ENCODE results near the gene FAM162A. TPM values are rescaled to one million over a fixed set of nuclear protein-coding genes. Genes with fewer than 3 reads are reported as not detected.

FAM162A gene
- total and polyA plus RNA-seq, 9 of the 15 experiments (the other 6 are each of a cell fraction or from before 2014, with no cell fraction given): 37.5 to 211 (median 101) TPM

DNA sequence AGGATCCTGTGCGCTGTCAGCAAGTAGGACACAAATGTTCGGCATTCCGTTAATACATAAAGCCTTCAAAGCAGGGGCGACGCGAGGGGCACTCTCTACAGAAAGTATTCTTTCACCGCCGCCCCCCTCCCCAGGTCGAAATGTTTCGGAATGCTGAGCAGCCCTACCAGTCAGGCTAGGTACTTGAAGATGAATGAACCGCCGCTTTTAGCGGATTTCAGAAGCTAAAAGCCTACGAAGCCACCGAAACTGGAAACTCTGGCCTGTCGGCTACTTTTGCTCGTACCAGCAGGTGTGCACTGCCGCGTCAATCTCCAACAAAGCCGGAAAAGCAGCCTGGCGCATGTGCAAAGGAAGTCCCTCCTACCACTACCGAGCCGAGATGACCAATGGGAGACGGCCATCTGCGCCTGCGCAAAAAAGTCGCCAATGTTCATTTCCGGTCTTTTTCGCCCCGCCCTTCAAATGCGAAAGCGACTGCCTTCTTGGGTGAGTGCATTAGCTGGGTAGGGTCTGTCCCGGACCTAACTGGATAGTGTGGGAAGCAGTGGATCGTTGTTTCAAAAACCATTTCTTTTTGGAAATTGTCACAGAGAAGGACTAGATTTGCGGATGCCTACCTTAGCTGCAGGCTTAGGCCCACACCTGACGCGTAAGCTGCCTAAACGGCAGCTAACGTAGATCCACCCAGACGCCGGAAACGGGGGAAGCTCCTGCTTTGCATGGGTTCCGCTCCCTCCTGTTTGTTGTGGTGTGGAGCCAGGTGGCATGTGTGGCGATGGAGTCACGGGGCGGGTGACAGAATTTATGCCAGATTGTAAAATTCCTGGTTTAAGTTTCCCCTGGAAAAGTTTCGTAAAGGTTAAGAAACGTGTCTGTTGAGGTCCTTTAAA lies 32.0 kb downstream of the FAM162A start, which contains the start of gene WDR5B (continued):
- TF ChIP-seq ZNF318 (IDR thresholded peaks at IDR 0.05; ENCODE audit: borderline replicate concordance in 1 of 2, low read depth in 1 of 2) (0 out of 4 replicates have a peak, but pooled peaks of 1 of the 2 experiments have one; percentile 37), TAF7 (tag; IDR thresholded peaks at IDR 0.05) (peak; percentile 51; the same call in 1 of the 2 replicates), THRA (IDR thresholded peaks at IDR 0.05) (no peak), SUPT5H (IDR thresholded peaks at IDR 0.05) (peak; percentile 92), SNRNP70 (optimal IDR thresholded peaks at IDR 0.05; ENCODE audit: low read depth, low read length) (no peak), HNRNPLL (IDR thresholded peaks at IDR 0.05; ENCODE audit: low read depth, low read length, poor library complexity, severe bottlenecking) (peak; percentile 47), HDAC1 (IDR thresholded peaks at IDR 0.05) (peak in 1 of 2 experiments; percentile 28; a peak in 1 of 4 replicates), YY1 (IDR thresholded peaks at IDR 0.05; ENCODE audit: borderline replicate concordance in 1 of 3, control insufficient read depth in 1 of 3, extremely low read depth in 1 of 3, insufficient read depth in 3 of 3, insufficient read length in 1 of 3, insufficient replicate concordance in 2 of 3, low read depth in 1 of 3, low read length in 2 of 3) (peak in 2 of 3 experiments; percentile 23 to 41), GATAD2B (IDR thresholded peaks at IDR 0.05; ENCODE audit: borderline replicate concordance) (0 out of 2 replicates have a peak, but pooled peaks have one; percentile 11), FOXK2 (conservative IDR thresholded peaks at IDR 0.05 in 1 of 2, IDR thresholded peaks at IDR 0.05 in 1 of 2; ENCODE audit: low read depth in 2 of 2) (0 out of 4 replicates have a peak, but pooled peaks have one; percentile 11 to 36), ETV1 (tag; conservative IDR thresholded peaks at IDR 0.05; ENCODE audit: low read depth) (peak; percentile 66), ATF1 (CRISPR knock-in tag; IDR thresholded peaks at IDR 0.05) (no peak), ATF1 (tag; IDR thresholded peaks at IDR 0.05) (peak; percentile 75), MEF2A (IDR thresholded peaks at IDR 0.05; ENCODE audit: control insufficient read depth, low read depth, low read length) (no peak)
- TF ChIP-seq, protein P1, sequence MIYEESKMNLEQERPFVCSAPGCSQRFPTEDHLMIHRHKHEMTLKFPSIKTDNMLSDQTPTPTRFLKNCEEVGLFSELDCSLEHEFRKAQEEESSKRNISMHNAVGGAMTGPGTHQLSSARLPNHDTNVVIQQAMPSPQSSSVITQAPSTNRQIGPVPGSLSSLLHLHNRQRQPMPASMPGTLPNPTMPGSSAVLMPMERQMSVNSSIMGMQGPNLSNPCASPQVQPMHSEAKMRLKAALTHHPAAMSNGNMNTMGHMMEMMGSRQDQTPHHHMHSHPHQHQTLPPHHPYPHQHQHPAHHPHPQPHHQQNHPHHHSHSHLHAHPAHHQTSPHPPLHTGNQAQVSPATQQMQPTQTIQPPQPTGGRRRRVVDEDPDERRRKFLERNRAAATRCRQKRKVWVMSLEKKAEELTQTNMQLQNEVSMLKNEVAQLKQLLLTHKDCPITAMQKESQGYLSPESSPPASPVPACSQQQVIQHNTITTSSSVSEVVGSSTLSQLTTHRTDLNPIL (CRISPR knock-in tag; IDR thresholded peaks at IDR 0.05): no peak

All from K562 (cell line).